HL-60 (cell line): Measurements from ENCODE around the gene PTPRN2.

ENCODE experiments used
- GABPA ChIP-seq: IDR thresholded peaks from 2 replicates; pipeline ENCODE4 v1.6.1; 2012; ENCODE audit warnings: low read depth
- POLR2AphosphoS5 ChIP-seq: IDR thresholded peaks from 2 replicates; pipeline ENCODE4 v1.6.1; 2012; ENCODE audit warnings: low read depth
- SPI1 ChIP-seq: IDR thresholded peaks from 2 replicates; pipeline ENCODE4 v1.6.1; 2012; ENCODE audit warnings: low read depth, mild to moderate bottlenecking, borderline replicate concordance
- TF ChIP-seq, protein P1 (sequence below): IDR thresholded peaks from one replicate; pipeline ENCODE4 v1.5.1; 2011; ENCODE audit warnings: low read length, control low read depth, inconsistent platforms; ENCODE audit not compliant: insufficient read depth
- TF ChIP-seq, protein P2 (sequence below): IDR thresholded peaks from 2 replicates; pipeline ENCODE4 v1.6.1; 2012; ENCODE audit warnings: low read depth; ENCODE audit not compliant: insufficient replicate concordance

DNA sequence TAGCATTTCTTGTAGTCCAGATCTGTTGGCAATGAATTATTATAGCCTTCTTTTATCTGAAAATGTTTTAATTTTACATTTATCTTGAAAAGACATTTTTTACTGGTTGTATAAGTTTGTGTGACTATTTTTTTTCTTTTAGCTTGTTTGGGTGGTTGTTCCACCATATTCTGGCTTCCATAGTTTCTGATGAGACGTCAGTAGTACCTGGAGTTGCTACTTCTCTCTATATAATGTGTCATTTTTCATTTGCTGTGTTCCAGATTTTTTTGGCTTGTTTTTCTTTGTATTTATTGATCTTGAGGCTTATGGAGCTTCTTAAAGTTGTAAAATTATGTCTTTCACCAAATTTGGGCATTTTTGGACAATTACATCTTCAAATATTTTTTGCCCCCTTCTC, 1082.0 kb downstream of the PTPRN2 start:
- TF ChIP-seq, protein P1, sequence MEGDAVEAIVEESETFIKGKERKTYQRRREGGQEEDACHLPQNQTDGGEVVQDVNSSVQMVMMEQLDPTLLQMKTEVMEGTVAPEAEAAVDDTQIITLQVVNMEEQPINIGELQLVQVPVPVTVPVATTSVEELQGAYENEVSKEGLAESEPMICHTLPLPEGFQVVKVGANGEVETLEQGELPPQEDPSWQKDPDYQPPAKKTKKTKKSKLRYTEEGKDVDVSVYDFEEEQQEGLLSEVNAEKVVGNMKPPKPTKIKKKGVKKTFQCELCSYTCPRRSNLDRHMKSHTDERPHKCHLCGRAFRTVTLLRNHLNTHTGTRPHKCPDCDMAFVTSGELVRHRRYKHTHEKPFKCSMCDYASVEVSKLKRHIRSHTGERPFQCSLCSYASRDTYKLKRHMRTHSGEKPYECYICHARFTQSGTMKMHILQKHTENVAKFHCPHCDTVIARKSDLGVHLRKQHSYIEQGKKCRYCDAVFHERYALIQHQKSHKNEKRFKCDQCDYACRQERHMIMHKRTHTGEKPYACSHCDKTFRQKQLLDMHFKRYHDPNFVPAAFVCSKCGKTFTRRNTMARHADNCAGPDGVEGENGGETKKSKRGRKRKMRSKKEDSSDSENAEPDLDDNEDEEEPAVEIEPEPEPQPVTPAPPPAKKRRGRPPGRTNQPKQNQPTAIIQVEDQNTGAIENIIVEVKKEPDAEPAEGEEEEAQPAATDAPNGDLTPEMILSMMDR: no peak
- TF ChIP-seq SPI1 (no peak), POLR2AphosphoS5 (no peak), GABPA (no peak)
- TF ChIP-seq, protein P2, sequence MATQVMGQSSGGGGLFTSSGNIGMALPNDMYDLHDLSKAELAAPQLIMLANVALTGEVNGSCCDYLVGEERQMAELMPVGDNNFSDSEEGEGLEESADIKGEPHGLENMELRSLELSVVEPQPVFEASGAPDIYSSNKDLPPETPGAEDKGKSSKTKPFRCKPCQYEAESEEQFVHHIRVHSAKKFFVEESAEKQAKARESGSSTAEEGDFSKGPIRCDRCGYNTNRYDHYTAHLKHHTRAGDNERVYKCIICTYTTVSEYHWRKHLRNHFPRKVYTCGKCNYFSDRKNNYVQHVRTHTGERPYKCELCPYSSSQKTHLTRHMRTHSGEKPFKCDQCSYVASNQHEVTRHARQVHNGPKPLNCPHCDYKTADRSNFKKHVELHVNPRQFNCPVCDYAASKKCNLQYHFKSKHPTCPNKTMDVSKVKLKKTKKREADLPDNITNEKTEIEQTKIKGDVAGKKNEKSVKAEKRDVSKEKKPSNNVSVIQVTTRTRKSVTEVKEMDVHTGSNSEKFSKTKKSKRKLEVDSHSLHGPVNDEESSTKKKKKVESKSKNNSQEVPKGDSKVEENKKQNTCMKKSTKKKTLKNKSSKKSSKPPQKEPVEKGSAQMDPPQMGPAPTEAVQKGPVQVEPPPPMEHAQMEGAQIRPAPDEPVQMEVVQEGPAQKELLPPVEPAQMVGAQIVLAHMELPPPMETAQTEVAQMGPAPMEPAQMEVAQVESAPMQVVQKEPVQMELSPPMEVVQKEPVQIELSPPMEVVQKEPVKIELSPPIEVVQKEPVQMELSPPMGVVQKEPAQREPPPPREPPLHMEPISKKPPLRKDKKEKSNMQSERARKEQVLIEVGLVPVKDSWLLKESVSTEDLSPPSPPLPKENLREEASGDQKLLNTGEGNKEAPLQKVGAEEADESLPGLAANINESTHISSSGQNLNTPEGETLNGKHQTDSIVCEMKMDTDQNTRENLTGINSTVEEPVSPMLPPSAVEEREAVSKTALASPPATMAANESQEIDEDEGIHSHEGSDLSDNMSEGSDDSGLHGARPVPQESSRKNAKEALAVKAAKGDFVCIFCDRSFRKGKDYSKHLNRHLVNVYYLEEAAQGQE: no peak
